ENCODE measurements around the gene PCDHGA6. TPM values are rescaled to one million over a fixed set of nuclear protein-coding genes. Genes with fewer than 3 reads are reported as not detected.
A peak's percentile ranks its signal among the peaks of the same experiment; 100 is the strongest.

The PCDHGA6 gene
- total and polyA plus RNA-seq, 2 of the 8 experiments (the other 6 are each of a cell fraction or from before 2014, with no cell fraction given) = 1.4 to 2.0 TPM

DNA sequence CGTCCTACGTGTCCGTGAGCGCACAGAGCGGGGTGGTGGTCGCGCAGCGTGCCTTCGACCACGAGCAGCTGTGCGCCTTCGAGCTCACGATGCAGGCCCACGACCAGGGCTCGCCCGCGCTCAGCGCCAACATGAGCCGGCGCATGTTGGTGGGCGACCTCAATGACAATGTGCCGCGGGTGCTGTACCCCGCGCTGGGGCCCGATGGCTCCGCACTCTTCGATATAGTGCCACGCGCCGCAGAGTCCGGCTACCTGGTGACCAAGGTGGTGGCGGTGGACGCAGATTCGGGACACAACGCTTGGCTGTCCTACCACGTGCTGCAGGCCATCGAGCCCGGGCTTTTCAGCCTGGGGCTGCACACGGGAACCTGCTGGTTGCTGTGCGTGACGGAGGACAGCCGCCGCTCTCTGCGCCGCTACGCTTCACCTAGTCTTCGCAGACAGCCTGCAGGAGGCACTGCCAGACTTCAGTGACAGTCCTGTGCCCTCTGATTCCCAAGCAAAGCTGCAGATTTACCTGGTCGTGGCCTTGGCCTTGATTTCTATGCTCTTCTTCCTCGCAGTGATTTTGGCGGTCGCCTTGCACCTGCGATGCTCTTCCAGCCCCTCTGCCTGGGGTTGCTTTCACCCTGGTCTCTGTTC, 54.2 kb downstream of the PCDHGA6 start (continued):
- TF ChIP-seq, protein P1, sequence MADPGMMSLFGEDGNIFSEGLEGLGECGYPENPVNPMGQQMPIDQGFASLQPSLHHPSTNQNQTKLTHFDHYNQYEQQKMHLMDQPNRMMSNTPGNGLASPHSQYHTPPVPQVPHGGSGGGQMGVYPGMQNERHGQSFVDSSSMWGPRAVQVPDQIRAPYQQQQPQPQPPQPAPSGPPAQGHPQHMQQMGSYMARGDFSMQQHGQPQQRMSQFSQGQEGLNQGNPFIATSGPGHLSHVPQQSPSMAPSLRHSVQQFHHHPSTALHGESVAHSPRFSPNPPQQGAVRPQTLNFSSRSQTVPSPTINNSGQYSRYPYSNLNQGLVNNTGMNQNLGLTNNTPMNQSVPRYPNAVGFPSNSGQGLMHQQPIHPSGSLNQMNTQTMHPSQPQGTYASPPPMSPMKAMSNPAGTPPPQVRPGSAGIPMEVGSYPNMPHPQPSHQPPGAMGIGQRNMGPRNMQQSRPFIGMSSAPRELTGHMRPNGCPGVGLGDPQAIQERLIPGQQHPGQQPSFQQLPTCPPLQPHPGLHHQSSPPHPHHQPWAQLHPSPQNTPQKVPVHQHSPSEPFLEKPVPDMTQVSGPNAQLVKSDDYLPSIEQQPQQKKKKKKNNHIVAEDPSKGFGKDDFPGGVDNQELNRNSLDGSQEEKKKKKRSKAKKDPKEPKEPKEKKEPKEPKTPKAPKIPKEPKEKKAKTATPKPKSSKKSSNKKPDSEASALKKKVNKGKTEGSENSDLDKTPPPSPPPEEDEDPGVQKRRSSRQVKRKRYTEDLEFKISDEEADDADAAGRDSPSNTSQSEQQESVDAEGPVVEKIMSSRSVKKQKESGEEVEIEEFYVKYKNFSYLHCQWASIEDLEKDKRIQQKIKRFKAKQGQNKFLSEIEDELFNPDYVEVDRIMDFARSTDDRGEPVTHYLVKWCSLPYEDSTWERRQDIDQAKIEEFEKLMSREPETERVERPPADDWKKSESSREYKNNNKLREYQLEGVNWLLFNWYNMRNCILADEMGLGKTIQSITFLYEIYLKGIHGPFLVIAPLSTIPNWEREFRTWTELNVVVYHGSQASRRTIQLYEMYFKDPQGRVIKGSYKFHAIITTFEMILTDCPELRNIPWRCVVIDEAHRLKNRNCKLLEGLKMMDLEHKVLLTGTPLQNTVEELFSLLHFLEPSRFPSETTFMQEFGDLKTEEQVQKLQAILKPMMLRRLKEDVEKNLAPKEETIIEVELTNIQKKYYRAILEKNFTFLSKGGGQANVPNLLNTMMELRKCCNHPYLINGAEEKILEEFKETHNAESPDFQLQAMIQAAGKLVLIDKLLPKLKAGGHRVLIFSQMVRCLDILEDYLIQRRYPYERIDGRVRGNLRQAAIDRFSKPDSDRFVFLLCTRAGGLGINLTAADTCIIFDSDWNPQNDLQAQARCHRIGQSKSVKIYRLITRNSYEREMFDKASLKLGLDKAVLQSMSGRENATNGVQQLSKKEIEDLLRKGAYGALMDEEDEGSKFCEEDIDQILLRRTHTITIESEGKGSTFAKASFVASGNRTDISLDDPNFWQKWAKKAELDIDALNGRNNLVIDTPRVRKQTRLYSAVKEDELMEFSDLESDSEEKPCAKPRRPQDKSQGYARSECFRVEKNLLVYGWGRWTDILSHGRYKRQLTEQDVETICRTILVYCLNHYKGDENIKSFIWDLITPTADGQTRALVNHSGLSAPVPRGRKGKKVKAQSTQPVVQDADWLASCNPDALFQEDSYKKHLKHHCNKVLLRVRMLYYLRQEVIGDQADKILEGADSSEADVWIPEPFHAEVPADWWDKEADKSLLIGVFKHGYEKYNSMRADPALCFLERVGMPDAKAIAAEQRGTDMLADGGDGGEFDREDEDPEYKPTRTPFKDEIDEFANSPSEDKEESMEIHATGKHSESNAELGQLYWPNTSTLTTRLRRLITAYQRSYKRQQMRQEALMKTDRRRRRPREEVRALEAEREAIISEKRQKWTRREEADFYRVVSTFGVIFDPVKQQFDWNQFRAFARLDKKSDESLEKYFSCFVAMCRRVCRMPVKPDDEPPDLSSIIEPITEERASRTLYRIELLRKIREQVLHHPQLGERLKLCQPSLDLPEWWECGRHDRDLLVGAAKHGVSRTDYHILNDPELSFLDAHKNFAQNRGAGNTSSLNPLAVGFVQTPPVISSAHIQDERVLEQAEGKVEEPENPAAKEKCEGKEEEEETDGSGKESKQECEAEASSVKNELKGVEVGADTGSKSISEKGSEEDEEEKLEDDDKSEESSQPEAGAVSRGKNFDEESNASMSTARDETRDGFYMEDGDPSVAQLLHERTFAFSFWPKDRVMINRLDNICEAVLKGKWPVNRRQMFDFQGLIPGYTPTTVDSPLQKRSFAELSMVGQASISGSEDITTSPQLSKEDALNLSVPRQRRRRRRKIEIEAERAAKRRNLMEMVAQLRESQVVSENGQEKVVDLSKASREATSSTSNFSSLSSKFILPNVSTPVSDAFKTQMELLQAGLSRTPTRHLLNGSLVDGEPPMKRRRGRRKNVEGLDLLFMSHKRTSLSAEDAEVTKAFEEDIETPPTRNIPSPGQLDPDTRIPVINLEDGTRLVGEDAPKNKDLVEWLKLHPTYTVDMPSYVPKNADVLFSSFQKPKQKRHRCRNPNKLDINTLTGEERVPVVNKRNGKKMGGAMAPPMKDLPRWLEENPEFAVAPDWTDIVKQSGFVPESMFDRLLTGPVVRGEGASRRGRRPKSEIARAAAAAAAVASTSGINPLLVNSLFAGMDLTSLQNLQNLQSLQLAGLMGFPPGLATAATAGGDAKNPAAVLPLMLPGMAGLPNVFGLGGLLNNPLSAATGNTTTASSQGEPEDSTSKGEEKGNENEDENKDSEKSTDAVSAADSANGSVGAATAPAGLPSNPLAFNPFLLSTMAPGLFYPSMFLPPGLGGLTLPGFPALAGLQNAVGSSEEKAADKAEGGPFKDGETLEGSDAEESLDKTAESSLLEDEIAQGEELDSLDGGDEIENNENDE (IDR thresholded peaks at IDR 0.05; ENCODE audit: insufficient replicate concordance, low read length) = no peak
- TF ChIP-seq SP2 (IDR thresholded peaks at IDR 0.05; ENCODE audit: low read length) (no peak), RBBP5 (IDR thresholded peaks at IDR 0.05; ENCODE audit: borderline replicate concordance, low read depth, low read length) (no peak), CHD1 (IDR thresholded peaks at IDR 0.05; ENCODE audit: low read depth, low read length) (no peak), HDAC2 (IDR thresholded peaks at IDR 0.05; ENCODE audit: borderline replicate concordance in 1 of 2, low read depth in 2 of 2, low read length in 2 of 2) (no peak), POLR2A (IDR thresholded peaks at IDR 0.05; ENCODE audit: control extremely low read depth in 1 of 2, low read depth in 2 of 2, low read length in 2 of 2) (no peak), SP1 (IDR thresholded peaks at IDR 0.05; ENCODE audit: low read depth, low read length) (no peak)
- TF ChIP-seq, protein P2, sequence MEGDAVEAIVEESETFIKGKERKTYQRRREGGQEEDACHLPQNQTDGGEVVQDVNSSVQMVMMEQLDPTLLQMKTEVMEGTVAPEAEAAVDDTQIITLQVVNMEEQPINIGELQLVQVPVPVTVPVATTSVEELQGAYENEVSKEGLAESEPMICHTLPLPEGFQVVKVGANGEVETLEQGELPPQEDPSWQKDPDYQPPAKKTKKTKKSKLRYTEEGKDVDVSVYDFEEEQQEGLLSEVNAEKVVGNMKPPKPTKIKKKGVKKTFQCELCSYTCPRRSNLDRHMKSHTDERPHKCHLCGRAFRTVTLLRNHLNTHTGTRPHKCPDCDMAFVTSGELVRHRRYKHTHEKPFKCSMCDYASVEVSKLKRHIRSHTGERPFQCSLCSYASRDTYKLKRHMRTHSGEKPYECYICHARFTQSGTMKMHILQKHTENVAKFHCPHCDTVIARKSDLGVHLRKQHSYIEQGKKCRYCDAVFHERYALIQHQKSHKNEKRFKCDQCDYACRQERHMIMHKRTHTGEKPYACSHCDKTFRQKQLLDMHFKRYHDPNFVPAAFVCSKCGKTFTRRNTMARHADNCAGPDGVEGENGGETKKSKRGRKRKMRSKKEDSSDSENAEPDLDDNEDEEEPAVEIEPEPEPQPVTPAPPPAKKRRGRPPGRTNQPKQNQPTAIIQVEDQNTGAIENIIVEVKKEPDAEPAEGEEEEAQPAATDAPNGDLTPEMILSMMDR (IDR thresholded peaks at IDR 0.05; ENCODE audit: control extremely low read depth in 1 of 3, insufficient read depth in 1 of 3, low read depth in 1 of 3, low read length in 3 of 3) = peak in 2 of 3 experiments; percentile 5 to 6; a peak in 2 of 4 replicates

All from H1 (cell line).